Measurements from ENCODE around the gene TCF7L1. TPM values are rescaled to one million over a fixed set of nuclear protein-coding genes. Genes with fewer than 3 reads are reported as not detected.
A peak's percentile ranks its signal among the peaks of the same experiment; 100 is the strongest.
"Not testable (repeated sequence)": the region's sequence is repeated elsewhere in the genome, so short reads cannot be mapped to it uniquely, and the experiment has no call there.

Gene TCF7L1
- total RNA-seq, 1 donor from 2014 or later: 9.3 TPM

DNA sequence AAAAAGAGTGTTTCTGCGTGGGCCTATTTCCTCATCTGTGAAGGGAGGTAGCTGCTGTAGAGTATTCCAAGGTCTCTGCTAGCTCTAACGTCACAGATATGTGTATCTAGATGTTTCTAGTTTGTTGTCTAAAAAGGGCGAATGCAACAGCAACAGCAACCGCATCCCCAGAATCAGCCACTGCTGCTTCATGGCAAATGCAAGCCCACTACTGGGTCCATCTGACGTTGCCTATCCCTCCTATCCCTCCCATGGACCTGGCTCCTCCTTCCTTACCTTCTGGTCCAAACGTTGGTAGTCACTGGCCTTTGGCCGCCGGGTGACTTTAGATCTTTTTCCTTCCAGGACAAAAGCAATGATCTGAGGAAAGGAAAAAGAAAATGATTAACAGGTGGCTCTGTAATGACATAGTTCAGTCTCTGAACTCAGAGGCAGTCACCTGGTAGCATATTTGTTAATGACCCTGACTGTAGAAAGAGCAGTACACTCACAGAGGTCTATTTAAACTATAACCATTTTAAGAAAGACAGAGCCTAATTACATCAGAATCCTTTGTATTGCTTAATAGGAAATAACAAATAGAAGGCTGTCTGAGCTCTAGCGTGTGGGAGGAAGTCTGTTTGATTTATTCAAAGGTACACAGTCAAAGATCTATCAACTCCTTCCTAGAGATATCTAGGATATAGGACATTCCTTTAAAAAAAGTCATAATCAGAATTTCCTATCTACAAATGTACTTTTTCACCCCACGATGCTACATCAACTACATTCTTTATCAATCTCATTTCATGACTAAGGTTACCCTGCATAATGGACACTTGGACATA is 191.7 kb downstream of the TCF7L1 start:
- ATAC-seq (no peak), DNase-seq (ENCODE audit: missing footprints) (no peak)
- intact Hi-C loops (cut with DNase I): no loop called here

DNA sequence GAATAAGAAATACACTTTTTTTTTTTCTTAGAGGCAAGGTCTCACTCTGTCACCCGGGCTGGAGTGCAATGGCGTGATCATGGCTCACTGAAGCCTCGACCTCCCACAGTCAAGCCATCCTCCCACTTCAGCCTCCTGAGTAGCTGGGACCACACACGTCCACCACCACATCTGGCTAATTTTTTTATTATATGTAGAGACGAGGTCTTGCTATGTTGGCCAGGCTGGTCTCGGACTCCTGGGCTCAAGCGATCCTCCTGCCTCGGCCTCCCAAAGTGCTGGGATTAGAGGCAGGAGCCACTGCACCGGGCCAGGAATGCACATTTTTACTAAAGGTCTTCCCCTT is 192.2 kb downstream of the TCF7L1 start:
- ATAC-seq: no peak

DNA sequence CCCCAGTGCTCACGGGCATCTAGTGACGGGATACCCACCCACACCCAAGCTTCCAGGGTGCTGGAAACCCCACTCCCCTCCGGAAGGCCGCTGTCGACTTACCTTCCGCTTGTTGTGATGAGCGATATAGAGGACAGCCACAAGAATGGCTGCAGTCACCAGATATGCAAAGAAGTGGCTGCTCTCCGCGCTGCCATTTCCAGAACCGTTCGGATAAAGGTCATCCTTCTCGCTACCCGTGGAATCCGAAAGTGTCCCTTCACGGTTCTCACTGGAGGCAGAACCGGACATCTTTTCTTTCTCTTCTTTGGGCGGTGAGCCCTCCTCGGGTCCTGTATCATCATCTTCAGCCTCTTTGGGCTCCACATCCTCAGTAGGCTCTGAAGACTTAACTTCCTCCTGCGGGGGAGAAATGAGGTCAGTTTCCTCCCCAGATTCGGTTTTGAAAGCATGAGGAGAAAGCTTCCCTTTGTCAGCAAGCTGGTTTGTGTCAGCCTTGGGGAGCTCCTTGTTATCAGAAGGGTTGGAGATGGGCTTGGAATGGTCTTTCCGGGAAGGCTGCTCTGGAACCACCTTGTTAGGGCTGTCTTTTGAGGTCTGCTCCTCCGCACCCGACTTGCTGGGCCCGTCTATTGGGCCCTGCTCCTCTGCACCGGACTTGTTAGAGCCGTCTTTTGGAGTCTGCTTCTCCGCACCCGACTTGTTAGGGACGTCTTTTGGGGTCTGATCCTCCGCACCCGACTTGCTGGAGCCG is 193.4 kb downstream of the TCF7L1 start:
- ATAC-seq: no peak
- intact Hi-C loops (cut with DNase I): no loop called here

More for the DNA sequence above, 192.2 kb downstream of the TCF7L1 start:
- DNase-seq (ENCODE audit: missing footprints): no peak
- intact Hi-C loops (cut with DNase I): no loop called here

DNA sequence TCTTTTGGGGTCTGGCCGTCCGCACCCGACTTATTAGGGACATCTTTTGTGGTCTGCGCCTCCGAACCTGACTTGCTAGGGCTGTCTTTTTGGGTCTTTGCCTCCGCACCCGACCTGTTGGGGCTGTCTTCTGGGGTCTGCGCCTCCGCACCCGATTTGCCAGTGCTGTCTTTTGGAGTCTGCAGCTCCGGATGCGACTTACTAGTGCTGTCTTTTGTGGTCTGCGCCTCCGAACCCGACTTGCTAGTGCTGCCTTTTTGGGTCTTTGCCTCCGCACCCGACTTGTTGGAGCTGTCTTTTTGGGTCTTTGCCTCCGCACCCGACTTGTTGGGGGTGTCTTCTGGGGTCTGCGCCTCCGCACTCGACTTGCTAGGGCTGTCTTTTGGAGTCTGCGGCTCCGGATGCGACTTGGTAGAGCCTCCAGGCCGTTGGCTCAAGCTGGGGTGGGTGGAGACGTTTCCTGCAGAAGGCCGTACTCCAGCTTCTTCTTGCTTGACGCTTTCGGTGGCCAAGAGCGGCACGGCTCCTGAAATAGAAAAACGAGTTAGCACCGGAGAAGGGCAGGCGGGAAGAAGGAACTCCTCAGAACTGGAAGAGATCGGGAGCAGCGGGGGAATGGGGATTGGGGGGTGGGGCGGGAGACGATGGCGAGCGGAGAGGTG is 194.1 kb downstream of the TCF7L1 start:
- no peak for DNase-seq (ENCODE audit: missing footprints)
- intact Hi-C loops (cut with DNase I): no loop called here
- peak; percentile 27 for ATAC-seq

More for the DNA sequence above, 193.4 kb downstream of the TCF7L1 start:
- no peak for DNase-seq (ENCODE audit: missing footprints)

DNA sequence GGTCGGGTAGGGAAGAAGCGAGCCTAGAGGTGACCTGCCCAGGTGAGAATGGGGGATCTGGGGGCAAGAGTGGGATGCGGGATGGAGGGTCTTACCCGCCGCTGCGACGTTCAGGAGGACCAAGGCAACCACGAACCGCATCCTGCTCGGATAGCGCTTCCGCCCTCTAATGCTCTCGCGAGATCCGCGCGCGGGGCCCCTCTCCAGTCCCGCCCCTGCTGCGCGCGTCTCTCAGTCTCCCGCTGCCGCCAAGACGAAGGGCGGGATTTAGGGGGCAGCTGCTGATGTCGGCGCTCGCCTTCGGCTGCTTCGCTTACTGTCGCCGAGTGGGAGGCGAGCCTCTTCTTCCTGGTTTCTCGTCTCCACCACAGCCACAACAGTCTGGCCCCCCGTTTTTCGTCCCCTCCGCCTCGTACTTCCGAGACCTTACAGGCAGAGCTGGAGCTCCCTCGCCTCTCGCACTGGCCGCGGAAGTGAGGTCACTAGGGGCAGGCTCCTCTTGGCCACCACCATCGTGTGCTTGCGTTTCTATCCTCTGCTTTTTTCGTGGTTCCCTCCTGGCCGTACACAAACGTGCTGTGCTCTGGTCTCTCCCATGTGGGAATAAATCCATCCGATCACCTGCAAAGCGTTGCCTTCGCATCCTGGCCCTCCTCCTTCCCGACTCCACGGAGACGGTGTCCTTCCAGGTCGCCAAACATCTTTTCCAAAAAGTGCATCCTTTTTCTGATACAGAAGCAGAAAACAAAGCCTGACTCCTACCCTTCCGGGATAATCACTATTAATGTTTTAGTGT is 194.8 kb downstream of the TCF7L1 start, which contains the start of gene TGOLN2:
TGOLN2 (minus strand) TSS at position 168 of the 796 bp plus-strand sequence; CDS start at position 141, 27 bp downstream.
- ATAC-seq (peak; percentile 99), DNase-seq (ENCODE audit: missing footprints) (peak; percentile 98)
- intact Hi-C loops (cut with DNase I): loop anchor here (1.0 kb wide), 1 partner anchor 26 kb away; the partner anchor contains the start of genes ELMOD3 and RETSAT

DNA sequence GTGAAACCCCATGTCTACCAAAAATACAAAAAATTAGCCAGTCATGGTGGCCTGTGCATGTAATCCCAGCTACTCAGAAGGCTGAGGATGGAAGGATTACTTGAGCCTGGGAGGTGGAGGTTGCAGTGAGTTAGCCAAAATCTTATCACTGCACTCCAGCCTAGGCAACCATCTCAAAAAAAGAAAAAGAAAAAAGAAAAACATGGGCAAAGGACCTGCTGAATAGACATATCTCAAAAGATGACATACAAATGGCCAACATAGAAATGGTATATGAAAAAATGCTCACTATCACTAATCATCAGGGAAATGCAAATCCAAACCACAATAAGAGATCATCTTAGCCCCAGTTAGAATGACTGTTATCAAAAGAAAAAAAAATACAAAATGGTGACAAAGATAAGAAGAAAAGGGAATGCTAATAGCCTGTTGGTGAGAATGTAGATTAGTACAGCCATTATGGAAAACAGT is 196.0 kb downstream of the TCF7L1 start:
- no peak for DNase-seq (ENCODE audit: missing footprints)
- intact Hi-C loops (cut with DNase I): no loop called here
- no peak for ATAC-seq

DNA sequence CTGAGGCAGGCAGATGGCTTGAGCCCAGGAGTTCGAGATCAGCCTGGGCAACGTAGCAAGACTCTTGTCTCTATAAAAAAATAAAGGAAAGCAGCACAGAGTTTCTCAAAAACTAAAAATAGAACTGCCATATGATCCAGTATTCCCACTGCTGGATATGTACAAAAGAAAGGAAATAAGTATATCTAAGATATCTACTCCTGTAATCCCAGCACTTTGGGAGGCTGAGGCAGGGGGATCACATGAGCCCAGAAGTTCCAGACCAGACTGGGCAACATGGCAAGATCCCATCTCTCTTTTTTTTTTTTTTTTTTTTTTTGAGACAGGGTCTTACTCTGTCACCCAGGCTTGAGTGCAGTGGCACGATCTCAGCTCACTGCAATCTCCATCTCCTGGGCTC is 196.5 kb downstream of the TCF7L1 start:
- intact Hi-C loops (cut with DNase I): not testable (repeated sequence)

DNA sequence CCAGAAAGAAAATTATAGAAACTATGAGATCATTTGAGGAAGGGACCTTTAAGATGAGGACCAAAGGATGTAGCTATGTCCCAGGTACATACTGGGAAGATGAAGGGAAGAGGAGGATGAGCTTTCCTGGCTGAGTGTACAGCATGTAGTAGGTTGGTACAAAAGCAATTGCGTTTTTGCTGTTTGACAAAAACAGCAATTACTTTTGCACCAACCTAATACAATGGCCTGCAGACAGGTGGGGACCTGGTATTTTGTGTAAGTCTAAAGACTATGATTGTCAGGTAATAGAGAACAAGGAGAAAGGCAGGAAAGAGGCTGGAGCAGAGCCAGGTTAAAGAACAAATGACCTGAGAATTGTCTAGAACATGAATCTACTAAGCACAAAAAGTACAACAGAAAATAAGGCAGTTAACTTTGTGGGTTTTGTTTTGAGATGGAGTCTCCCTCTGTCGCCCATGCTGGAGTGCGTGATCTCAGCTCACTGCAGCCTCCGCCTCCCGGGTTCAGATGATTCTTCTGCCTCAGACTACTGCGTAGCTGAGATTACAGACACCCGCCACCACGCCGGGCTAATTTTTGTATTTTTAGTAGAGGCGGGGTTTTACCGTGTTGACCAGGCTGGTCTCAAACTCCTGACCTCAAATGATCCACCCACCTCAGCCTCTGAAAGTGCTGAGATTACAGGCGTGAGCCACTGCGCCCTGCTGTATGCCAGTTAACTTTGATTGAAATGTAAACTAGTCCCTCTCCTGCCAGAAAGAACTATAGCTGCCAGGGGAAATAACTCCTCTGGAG is 197.8 kb downstream of the TCF7L1 start:
- intact Hi-C loops (cut with DNase I): no loop called here
- no peak for ATAC-seq
- DNase-seq (ENCODE audit: missing footprints): no peak

More for the DNA sequence above, 196.5 kb downstream of the TCF7L1 start:
- DNase-seq (ENCODE audit: missing footprints); ATAC-seq: not testable (repeated sequence)

DNA sequence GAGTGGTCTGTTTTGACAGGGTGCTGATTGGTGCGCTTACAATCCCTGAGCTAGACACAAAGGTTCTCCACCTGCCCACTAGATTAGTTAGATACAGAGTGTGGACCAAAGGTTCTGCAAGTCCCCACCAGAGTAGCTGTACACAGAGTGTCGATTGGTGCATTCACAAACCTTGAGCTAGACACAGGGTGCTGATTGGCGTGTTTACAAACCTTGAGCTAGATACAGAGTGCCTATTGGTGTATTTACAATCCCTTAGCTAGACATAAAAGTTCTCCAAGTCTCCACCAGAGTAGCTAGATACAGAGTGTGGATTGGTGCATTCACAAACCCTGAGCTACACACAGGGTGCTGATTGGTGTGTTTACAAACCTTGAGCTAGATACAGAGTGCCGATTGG is 200.7 kb downstream of the TCF7L1 start:
- ATAC-seq; intact Hi-C loops (cut with DNase I); DNase-seq (ENCODE audit: missing footprints): not testable (repeated sequence)

DNA sequence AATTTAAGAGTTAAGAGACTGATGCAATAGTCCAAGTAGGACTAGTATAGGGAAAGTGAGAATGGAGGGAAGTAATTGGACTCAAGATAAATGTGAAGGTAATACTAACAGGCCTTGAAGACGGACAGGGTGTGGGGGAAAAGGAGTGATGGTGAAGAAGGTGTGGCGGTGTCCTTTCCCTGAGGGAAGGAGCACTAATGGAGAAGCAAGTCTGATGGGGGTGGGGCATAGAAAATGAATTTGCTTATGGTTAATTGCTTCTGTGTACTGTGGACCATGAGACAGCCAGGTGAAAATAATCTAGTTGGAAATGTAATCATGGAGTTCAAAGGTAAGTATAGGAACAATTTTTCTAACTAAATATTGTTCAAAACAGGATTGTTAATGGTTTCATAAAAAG is 201.7 kb downstream of the TCF7L1 start:
- ATAC-seq: no peak
- DNase-seq (ENCODE audit: missing footprints): no peak
- intact Hi-C loops (cut with DNase I): no loop called here

DNA sequence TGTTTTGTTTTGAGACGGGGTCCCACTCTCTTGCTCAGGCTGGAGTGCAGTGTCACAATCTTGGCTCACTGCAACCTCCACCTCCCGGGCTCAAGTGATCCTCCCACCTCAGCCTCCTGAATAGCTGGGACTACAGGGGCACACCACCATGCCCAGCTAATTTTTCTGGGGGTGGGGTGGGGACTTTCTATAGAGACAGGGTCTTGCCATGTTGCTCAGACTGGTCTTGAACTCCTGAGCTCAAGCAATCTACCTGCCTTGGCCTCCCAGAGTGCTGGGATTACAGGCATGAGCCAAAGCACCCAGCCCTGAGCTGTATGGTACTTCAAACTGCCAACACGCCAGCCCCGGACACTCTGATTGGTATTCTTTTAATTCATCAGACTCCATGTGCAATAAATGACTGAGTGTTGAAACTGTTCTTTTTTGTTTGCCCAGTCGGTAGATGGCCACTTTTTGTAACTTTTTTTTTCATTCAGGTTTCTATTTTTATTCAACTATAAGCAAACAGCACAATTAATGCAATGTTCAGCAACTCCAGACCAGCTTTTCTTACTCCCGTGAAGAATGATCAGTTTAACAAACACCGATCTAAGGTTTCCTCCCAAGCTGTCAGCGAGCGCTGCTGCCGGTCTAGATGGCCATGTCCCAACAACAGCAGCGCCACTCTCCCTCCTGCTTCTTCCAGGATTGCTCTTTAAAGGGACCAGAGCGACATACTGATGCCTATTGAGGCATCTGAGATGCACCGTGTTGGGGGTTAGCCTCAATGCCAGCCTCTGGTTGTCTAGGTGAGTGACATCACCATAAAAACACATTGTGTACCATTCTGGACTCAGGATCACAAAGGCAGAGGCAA is 207.1 kb downstream of the TCF7L1 start:
- no peak for DNase-seq (ENCODE audit: missing footprints)
- ATAC-seq: no peak
- intact Hi-C loops (cut with DNase I): no loop called here

DNA sequence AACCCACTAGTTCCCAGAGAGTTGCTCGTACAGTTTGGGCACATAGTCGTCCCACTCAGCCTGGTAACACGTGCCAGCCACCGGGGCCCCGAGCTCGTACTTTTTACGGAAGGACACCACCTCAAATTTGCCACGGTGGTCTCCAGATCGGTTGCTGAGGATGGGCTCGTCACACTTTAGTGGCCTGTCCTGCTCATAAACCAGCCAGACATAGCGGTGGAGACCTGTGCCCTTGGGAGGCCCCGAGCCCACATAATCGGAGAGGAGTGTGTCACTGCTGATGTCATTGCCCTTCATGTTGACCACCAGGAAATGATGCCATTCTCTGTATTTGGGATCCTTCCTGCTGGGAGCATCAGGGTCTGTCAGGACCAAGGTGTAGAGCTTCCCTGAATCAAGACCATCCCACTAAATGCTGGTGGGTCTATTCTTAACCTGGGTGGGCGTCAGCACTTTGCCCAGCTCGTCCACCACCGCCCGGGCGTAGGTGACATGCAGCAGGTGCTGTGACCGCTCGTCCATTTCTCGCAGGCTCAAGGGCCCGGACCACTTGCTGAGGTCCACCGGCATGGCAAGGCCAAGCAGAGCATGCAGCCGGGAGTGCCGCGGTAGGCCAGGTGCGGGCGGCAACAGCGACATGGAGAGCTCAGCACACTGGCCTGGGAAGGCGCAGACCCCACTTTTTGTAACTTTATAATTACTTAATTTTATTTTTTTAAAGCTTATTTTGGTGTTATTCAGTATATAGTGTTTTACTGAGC is 208.3 kb downstream of the TCF7L1 start:
- no peak for ATAC-seq
- intact Hi-C loops (cut with DNase I): no loop called here

DNA sequence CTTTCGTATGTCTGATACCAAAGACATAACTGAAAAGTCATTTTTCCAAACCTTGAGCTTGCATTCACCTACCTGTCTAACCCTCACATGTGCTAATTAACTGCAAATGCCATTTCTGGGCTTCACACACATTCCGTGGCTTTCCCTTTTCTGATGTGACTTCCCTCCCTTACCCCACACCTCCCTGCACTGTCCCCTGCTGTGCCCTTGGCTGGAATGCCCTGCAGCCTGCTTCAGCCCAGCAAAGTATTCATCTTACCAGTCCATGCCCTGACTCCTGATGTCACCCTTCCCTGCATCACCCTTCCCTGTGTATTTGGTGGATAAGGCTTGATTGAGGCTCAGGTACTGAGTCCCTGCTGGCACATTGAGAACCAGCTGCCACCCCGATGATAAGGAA is 209.0 kb downstream of the TCF7L1 start:
- intact Hi-C loops (cut with DNase I): no loop called here
- DNase-seq (ENCODE audit: missing footprints): no peak
- ATAC-seq: no peak

More for the DNA sequence above, 208.3 kb downstream of the TCF7L1 start:
- no peak for DNase-seq (ENCODE audit: missing footprints)

DNA sequence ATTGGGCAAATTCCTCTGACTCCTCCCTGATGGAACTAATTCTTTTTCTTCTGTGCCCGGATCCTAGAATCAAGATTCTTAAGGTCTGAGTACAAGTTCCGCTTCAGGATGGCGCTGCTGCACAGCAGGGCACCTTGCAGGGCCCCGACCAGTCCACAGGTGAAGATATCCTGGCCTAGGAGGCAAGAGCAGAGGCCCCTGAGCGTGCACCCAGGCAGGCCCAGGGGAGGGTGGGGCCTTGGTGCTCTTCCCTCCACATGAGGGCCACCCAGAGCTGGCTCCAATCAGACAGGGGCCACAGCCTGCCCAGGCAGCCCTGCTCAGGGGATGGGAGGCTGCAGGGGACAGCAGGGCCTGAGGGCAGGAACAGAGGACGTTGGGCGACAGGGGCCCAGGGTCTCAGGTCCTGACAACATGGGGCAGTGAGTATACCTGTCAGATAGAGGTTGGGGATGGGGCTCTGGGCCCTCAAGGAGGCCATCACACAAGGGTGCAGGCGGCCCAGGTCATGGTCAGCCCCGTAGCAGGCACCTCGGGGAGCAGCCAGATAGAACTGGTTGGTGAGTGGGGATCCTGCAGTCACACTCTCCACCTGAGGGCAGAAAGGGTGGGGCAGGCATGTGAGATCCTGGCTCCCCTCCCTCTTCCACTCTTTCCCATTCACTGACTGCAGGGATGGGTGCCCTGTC is 210.2 kb downstream of the TCF7L1 start:
- ATAC-seq; intact Hi-C loops (cut with DNase I); DNase-seq (ENCODE audit: missing footprints): not testable (repeated sequence)

DNA sequence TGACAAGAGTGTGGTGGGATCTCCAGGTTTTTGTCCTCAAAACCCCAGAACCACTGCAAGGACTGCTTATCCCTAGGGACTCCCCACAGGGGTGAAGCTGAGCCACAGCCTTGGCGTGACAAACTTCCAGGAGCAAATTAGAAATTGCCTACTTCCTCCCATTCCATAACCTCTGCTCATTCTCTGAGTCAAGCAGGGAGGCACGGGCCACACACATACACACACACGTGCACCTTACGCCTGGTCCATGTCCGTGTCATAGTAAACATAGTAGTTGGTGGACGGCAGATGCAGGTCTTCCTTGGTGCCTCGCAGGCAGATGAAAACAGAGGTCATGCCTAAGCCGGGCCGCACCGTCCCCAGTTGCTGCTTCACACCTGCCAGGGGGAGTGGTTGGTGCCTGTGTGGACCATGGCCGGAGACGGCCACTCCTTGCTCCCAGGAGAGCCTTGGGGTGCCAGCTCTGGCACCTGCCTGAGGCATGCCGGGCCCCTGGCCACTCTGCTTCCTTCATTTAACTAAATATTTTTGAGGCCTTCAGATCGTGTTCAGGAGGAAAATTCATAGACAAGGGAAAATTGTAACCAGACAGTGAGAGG is 211.3 kb downstream of the TCF7L1 start:
- DNase-seq (ENCODE audit: missing footprints) (no peak), ATAC-seq (no peak)
- intact Hi-C loops (cut with DNase I): no loop called here
